ENCODE results near the gene ZMYND10. TPM values are rescaled to one million over a fixed set of nuclear protein-coding genes. Genes with fewer than 3 reads are reported as not detected.

The ZMYND10 gene
- total RNA-seq, 2 experiments from 2014 or later, result 1.7 to 2.8 TPM

DNA sequence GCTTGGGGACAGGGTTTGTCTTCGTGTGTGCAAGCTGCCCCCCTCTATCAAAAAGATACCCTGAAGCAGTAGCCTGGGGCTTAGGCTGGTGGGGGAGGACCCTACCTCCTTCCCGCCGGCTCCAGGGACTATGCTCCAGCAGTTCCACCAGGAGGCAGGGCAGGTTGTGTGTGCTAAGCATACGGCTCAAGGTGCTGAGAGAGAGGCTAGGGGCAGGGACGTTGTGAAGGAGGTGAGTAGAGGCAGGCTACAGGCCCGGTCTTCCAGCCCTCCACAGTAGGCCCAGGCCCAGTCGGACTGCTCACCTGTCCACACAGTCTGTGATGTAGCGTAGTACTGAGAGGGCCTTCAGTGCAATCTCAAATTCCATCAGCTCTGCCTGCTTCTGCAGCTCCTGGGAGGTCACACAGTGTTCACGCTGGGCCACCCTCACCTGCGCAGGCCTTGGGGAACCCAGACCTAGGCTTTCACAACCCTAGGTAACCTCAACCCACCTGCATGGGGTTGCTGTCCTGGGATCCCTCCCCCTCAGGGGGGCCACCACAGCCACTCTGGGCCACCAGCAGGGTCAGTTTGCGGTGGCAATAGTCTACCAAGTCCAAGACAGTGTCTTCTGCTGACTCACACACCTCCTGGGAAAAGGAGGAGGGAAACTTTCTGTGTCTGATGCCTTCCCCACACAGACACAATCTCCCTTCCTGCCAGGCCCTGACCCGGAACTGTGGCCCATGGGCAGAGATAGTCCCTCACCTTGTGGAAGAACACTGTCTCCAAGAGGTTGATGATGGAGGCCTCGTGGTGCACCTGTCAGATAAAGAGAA is 2.5 kb downstream of the ZMYND10 start:
- Histone ChIP-seq H3K36me3 (ENCODE audit: insufficient read depth, low read length) (peaks cover 4% of the 10 kb centered on the region; the same call in 1 of the 2 replicates), H3K79me2 (ENCODE audit: insufficient read depth, low read depth, low read length) (peaks cover 5% of the 10 kb centered on the region; the same call in 1 of the 2 replicates), H3K4me3 (ENCODE audit: low read depth, low read length, poor library complexity, severe bottlenecking) (no peak overlapping the region), H3K27ac (ENCODE audit: low read depth, low read length, poor library complexity, severe bottlenecking) (no peak overlapping the region), H3K4me1 (ENCODE audit: insufficient read depth, low read length, poor library complexity, severe bottlenecking) (peaks cover 42% of the 10 kb centered on the region), H3K9me2 (ENCODE audit: insufficient read depth, low read length) (no peaks in the 10 kb centered on the region), H3K9me3 (ENCODE audit: low read length) (no peaks in the 10 kb centered on the region), H4K20me1 (ENCODE audit: insufficient read depth, low read length) (no peaks in the 10 kb centered on the region), H3K4me2 (ENCODE audit: low read length) (no peak overlapping the region), H2AFZ (ENCODE audit: low read length) (no peak overlapping the region)
- CTCF ChIA-PET (ENCODE audit: unreplicated experiment), result no interaction called here
- no peak for DNase-seq (ENCODE audit: low spot score)
- intact Hi-C loops (cut with micrococcal nuclease; ENCODE audit: unreplicated experiment), result no loop called here
- POLR2A ChIA-PET, result no interaction called here
- BruUV-seq (replicated peaks), result no TSS peak
- TF ChIP-seq EZH2phosphoT487 (IDR thresholded peaks at IDR 0.05; ENCODE audit: borderline replicate concordance, low read depth, low read length), result no peak
- TF ChIP-seq, protein P1, sequence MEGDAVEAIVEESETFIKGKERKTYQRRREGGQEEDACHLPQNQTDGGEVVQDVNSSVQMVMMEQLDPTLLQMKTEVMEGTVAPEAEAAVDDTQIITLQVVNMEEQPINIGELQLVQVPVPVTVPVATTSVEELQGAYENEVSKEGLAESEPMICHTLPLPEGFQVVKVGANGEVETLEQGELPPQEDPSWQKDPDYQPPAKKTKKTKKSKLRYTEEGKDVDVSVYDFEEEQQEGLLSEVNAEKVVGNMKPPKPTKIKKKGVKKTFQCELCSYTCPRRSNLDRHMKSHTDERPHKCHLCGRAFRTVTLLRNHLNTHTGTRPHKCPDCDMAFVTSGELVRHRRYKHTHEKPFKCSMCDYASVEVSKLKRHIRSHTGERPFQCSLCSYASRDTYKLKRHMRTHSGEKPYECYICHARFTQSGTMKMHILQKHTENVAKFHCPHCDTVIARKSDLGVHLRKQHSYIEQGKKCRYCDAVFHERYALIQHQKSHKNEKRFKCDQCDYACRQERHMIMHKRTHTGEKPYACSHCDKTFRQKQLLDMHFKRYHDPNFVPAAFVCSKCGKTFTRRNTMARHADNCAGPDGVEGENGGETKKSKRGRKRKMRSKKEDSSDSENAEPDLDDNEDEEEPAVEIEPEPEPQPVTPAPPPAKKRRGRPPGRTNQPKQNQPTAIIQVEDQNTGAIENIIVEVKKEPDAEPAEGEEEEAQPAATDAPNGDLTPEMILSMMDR (conservative IDR thresholded peaks at IDR 0.05; ENCODE audit: low read length), result no peak

DNA sequence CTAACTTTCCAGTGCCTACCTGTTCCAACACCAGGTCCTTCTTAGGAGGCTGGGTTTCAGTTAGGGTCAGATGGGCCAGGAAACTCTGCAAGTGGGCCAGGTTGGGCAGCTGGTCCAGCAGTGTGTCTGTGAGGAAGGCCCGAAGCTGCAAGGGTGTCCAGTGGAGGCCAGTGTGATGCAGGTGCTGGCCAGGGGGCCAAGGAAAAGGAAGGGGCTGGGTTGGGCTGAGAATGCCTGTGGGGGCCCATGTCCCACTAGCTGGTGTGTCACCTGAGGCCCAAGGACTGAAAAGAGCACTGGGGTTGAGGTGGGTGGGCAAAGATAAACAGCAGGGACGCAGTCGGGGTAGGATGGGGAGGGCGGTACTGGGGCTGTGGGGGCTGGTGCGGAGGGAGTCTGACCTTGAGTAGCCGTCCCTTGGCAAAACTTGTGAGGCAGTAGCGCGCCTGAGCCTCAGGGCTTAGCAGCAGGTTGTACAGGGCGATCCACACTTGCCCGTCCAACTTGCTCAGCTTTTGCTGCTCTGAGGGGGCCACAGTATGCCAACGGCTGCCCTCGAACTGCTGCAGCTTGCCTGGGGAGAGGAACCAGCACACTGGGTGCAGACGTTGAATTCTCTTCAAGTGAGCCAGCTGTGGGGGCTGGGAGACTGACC is 3.4 kb downstream of the ZMYND10 start:
- TF ChIP-seq, protein P1 (conservative IDR thresholded peaks at IDR 0.05; ENCODE audit: low read length), result no peak
- TF ChIP-seq EZH2phosphoT487 (IDR thresholded peaks at IDR 0.05; ENCODE audit: borderline replicate concordance, low read depth, low read length), result no peak
- Histone ChIP-seq H3K36me3 (ENCODE audit: insufficient read depth, low read length) (no peaks in the 10 kb centered on the region), H2AFZ (ENCODE audit: low read length) (no peak overlapping the region), H3K4me3 (ENCODE audit: low read depth, low read length, poor library complexity, severe bottlenecking) (no peak overlapping the region), H3K9me2 (ENCODE audit: insufficient read depth, low read length) (no peaks in the 10 kb centered on the region), H3K4me1 (ENCODE audit: insufficient read depth, low read length, poor library complexity, severe bottlenecking) (peaks cover 42% of the 10 kb centered on the region), H4K20me1 (ENCODE audit: insufficient read depth, low read length) (no peaks in the 10 kb centered on the region), H3K4me2 (ENCODE audit: low read length) (no peak overlapping the region), H3K27ac (ENCODE audit: low read depth, low read length, poor library complexity, severe bottlenecking) (no peak overlapping the region), H3K79me2 (ENCODE audit: insufficient read depth, low read depth, low read length) (peaks cover 5% of the 10 kb centered on the region; the same call in 1 of the 2 replicates), H3K9me3 (ENCODE audit: low read length) (no peaks in the 10 kb centered on the region)
- ChIA-PET POLR2A (no interaction called here), CTCF (ENCODE audit: unreplicated experiment) (no interaction called here)
- no peak for DNase-seq (ENCODE audit: low spot score)
- BruUV-seq (replicated peaks), result no TSS peak
- intact Hi-C loops (cut with micrococcal nuclease; ENCODE audit: unreplicated experiment), result no loop called here

DNA sequence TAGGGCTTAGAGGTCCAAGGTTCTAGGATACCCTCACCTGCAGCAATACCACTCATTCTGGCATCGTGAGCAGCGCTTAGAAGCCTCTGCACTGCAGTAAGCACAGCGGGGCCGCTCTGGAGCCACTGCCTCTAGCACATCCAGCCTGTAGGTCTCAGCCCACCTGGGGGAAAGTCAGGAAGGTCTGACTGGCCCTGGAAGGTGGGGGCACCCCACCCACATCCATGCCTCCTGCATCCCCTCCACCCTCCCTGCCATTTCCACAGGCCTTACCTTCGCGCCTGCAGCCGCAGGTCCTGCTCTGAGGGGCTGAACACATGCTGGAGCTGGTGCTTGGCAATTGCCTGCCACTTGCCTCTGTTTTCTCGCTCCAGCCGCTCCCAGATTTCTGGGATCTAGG is 4.0 kb downstream of the ZMYND10 start:
- no peak overlapping the region for H3K4me3 ChIP-seq (ENCODE audit: low read depth, low read length, poor library complexity, severe bottlenecking)
- DNase-seq (ENCODE audit: low spot score), result no peak
- H2AFZ ChIP-seq (ENCODE audit: low read length), result no peak overlapping the region; the same call in 1 of the 2 replicates

More for the DNA sequence above, 4.0 kb downstream of the ZMYND10 start:
- peaks cover 42% of the 10 kb centered on the region for H3K4me1 ChIP-seq (ENCODE audit: insufficient read depth, low read length, poor library complexity, severe bottlenecking)
- TF ChIP-seq EZH2phosphoT487 (IDR thresholded peaks at IDR 0.05; ENCODE audit: borderline replicate concordance, low read depth, low read length), result no peak
- TF ChIP-seq, protein P1 (conservative IDR thresholded peaks at IDR 0.05; ENCODE audit: low read length), result no peak
- ChIA-PET POLR2A (no interaction called here), CTCF (ENCODE audit: unreplicated experiment) (no interaction called here)
- H3K4me2 ChIP-seq (ENCODE audit: low read length), result no peak overlapping the region
- BruUV-seq (replicated peaks), result no TSS peak
- intact Hi-C loops (cut with micrococcal nuclease; ENCODE audit: unreplicated experiment), result no loop called here
- no peaks in the 10 kb centered on the region for H3K9me2 ChIP-seq (ENCODE audit: insufficient read depth, low read length)
- peaks cover 3% of the 10 kb centered on the region; the same call in 1 of the 2 replicates for H3K36me3 ChIP-seq (ENCODE audit: insufficient read depth, low read length)
- no peak overlapping the region for H3K27ac ChIP-seq (ENCODE audit: low read depth, low read length, poor library complexity, severe bottlenecking)
- H3K9me3 ChIP-seq (ENCODE audit: low read length), result no peaks in the 10 kb centered on the region
- peaks cover 11% of the 10 kb centered on the region for H3K79me2 ChIP-seq (ENCODE audit: insufficient read depth, low read depth, low read length)
- H4K20me1 ChIP-seq (ENCODE audit: insufficient read depth, low read length), result no peaks in the 10 kb centered on the region; the same call in 1 of the 2 replicates

All from OCI-LY7 (cell line).